IMR-90 (cell line): ENCODE measurements around the gene TLX1.

Experiments
- CTCF ChIP-seq: conservative IDR thresholded peaks from 2 replicates; pipeline ENCODE4 v1.5.1; 2012; ENCODE audit warnings: mild to moderate bottlenecking, low read depth, low read length, improper control_type of control experiment
- POLR2A ChIP-seq: IDR thresholded peaks from 2 replicates; pipeline ENCODE4 v1.6.1; 2012; ENCODE audit warnings: mild to moderate bottlenecking, low read depth, low read length

GRCh38 chr10:101155896-101156295 lies 24.8 kb downstream of the TLX1 start:
- no peak for TF ChIP-seq CTCF
- TF ChIP-seq POLR2A, result no peak
